Left colon (tissue), 2 donors: ENCODE results near the gene TMEM132C. TPM values are rescaled to one million over a fixed set of nuclear protein-coding genes. Genes with fewer than 3 reads are reported as not detected.

Experiments used
- ATAC-seq: fragments of 200-7000 bp; cut with Tn5 transposase; one replicate; pipeline ENCODE4 v1.9.1; 2020; ENCODE audit warnings: mild to moderate bottlenecking, moderate library complexity
- DNase-seq, 2 donors: peaks; one replicate each; pipeline ENCODE4 v3.0.0-alpha.2; 2020
- intact Hi-C, 2 donors: fragments of 100-400 bp; cut with DNase I in 1 of 2; cut with micrococcal nuclease in 1 of 2; formaldehyde crosslinking; loops; one replicate each; pipeline versions ENCODE4 v1.11.2 to v1.14.0; 2022; cut with DNase I, micrococcal nuclease
- total RNA-seq, 2 donors: library from RNA; stranded (reverse); fragmentation: NEBNext Ultra II Directional; extraction: Animal tissue kit (Norgen Biotek cat#: 25700); gene quantifications; one replicate each; pipeline ENCODE4 v1.2.1, GENCODE V29; 2021
- donor health status: DM: no; HTN: no; CAD: no.
- donor health status: DM: yes; HTN: yes; CAD: no.

The TMEM132C gene
- total RNA-seq, 2 donors from 2014 or later: 0.40 to 0.78 TPM

- ATAC-seq (no peak), DNase-seq (peak in 1 of 2 donors; percentile 7)
- intact Hi-C loops: no loop called here
These were observed 121.6 kb downstream of the TMEM132C start for GRCh38 chr12:128388461-128389000.

GRCh38 chr12:128393346-128393745, 126.4 kb downstream of the TMEM132C start:
- intact Hi-C loops: no loop called here
- DNase-seq: no peak

DNA sequence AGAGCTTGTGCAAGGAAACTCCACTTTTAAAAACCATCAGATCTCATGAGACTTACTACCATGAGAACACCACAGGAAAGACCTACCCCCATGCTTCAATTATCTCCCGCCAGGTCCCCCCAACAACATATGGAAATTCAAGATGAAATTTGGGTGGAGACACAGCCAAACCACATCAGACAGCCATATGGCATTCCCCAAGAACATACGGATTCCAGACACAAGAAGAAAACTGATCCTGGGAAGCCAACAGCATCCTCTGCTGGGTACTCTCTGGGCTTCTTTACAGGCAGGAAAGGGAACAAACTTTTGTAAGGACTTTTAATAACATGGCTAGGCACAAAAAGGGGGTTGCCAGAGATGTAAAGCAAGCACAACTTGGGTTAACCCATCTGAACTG, 127.2 kb downstream of the TMEM132C start:
- DNase-seq (no peak), ATAC-seq (no peak)
- intact Hi-C loops: no loop called here

More at GRCh38 chr12:128393346-128393745, 126.4 kb downstream of the TMEM132C start:
- no peak for ATAC-seq

- DNase-seq (no peak), ATAC-seq (no peak)
- intact Hi-C loops: no loop called here
These were observed 132.3 kb downstream of the TMEM132C start for GRCh38 chr12:128399253-128399652.

DNA sequence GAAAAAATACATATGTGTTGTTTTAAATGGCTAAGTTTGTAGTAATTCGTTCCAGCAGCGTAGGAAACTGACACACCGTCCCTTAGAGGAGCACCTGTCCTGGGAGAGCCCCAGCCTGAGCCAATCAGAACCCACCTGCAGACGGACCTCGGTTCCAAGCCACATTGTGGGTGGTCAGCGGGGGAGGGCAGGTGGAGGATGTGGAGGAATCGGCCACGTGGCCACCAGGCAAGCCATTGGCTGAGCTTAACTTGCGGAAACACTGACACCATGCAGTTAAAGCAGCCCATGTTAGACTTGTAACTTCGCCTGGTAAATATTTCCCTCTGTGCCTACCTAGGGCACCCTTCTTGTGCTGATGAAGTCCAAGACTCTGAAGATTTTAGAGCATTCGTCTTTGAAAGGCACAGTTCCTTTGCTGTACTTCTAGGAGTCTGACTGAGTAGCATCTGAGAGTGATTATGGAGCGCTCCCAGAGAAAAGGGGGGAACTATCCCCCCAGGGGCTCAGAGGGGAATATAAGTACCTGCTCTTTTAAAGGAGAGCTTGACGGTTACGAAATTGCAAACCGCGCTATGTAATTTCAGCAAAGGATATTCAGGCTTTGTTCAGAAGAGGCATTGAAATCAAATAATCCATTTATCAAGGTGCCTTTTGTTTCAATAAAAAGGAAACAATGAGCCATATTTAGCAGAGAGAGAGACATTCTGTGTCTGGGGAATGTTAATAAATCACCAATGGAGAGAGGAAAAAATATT, 135.7 kb downstream of the TMEM132C start:
- DNase-seq (no peak), ATAC-seq (no peak)

DNA sequence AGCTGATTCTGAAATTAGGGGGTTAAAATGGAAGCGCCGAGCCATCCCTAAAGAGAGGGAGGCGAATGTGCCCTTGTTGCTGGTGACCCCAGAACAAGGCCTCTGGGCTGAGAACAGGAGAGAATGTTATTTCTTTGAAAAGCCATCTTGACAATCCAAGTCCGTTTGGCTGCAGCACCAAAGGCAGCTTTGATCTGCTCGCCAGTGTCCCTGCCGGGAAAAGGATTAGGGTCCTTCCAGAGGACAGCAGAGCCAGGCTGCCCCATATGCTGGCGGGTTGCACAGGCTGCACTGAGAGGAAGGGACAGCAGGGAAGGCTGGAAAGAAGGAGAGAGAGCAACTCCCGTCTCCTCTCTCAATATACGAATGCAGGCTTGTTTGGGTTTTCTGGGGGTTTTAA, 141.7 kb downstream of the TMEM132C start:
- DNase-seq: no peak
- no peak for ATAC-seq
- intact Hi-C loops: no loop called here

More for the DNA sequence above, 135.7 kb downstream of the TMEM132C start:
- intact Hi-C loops: no loop called here

GRCh38 chr12:128415036-128415560, 148.1 kb downstream of the TMEM132C start:
- intact Hi-C loops: no loop called here
- ATAC-seq: no peak
- DNase-seq: no peak

DNA sequence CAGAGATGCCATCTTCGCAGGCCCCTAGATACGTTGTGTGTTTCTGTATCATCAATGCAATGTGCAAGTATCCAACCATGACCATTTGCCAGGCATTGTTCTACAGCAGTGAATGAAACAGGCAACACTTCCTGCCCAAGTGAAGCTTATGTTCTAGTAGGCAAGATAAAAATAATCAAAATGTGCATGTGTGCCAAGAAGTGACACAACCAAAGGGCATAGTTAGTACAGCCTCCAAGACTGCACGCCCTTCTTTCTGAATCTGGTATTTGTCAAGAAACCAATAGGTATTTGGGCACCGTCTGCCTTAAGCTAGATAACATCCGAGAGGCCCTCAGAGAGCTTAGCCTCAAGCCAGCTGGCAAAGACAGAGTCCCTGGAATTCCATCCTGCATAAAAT, 152.0 kb downstream of the TMEM132C start:
- DNase-seq (no peak), ATAC-seq (no peak)
- intact Hi-C loops: no loop called here

- intact Hi-C loops: no loop called here
- ATAC-seq (no peak), DNase-seq (no peak)
These were observed 153.2 kb downstream of the TMEM132C start for GRCh38 chr12:128420163-128420562.

DNA sequence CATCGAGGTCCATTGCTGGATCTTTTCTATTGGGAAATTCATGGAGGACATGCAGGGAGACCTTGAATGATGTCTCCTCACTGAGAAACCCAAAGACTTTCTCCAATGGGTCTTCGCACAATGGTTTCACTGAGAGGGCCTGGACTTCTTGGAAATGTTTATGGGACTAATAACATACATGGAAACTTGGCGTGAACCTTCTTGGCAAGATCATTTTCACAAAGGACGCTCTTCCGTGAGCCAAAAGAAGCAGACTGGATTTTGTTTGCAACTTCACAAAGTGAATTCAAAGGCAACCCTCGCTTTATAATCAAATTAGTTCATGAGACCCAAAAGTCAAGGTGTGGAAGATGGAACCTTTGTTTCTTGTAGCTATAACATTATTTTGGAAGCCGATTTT, 154.4 kb downstream of the TMEM132C start:
- DNase-seq (no peak), ATAC-seq (no peak)
- intact Hi-C loops: no loop called here

GRCh38 chr12:128423205-128423604, 156.2 kb downstream of the TMEM132C start:
- DNase-seq: no peak
- intact Hi-C loops: no loop called here
- ATAC-seq: no peak

DNA sequence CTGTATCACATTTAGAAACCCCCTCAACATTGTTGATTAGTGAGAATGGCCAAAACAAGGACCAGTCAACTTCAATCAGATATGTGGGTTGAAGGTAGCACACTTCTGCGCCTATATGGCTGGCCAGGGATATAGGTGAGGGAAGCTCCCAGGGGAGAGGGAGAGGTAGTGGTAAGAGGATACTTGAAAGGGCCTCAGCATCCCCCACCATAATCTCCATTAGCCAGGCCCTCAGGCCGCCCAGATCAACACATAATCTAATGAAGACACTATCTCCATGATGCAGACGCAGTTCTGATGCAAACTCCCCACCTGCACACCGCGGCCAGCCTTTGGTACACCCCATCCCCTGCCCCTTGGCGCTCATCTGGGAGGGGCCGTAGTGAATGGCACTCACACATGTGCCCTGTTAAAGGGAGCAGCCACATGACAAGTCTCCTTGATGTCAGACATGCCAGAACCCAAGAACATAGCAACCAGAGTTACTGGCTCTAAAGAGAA, 158.0 kb downstream of the TMEM132C start:
- DNase-seq: no peak
- intact Hi-C loops: no loop called here
- ATAC-seq: no peak

GRCh38 chr12:128425666-128426331, 158.8 kb downstream of the TMEM132C start:
- DNase-seq: no peak
- ATAC-seq: no peak
- intact Hi-C loops: no loop called here

GRCh38 chr12:128426511-128426910, 159.5 kb downstream of the TMEM132C start:
- intact Hi-C loops: no loop called here
- no peak for DNase-seq

GRCh38 chr12:128439796-128440195, 172.8 kb downstream of the TMEM132C start:
- DNase-seq (no peak), ATAC-seq (no peak)
- intact Hi-C loops: no loop called here

More at GRCh38 chr12:128426511-128426910, 159.5 kb downstream of the TMEM132C start:
- ATAC-seq: no peak

DNA sequence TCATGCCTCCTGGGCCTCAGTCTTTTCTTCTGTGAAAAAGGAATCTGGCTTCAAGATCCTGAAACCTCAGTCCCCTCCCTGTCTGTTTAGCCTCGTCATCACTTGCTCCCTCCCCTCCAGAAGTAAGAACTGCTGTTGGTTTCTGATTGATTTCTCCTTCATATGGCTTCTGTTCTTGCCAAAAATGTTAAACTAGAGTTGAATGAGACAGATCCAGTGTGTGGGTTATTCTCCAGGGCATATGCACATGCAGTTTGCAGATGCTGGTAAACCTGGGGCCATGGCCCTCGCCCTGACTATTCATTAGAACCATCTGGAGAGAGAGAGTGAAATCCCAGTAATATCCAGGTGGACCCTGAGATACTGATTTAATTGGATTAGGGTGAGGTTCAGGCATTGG, 175.1 kb downstream of the TMEM132C start:
- intact Hi-C loops: no loop called here
- ATAC-seq: no peak
- no peak for DNase-seq

GRCh38 chr12:128444598-128444997, 177.6 kb downstream of the TMEM132C start:
- ATAC-seq (no peak), DNase-seq (no peak)
- intact Hi-C loops: no loop called here

DNA sequence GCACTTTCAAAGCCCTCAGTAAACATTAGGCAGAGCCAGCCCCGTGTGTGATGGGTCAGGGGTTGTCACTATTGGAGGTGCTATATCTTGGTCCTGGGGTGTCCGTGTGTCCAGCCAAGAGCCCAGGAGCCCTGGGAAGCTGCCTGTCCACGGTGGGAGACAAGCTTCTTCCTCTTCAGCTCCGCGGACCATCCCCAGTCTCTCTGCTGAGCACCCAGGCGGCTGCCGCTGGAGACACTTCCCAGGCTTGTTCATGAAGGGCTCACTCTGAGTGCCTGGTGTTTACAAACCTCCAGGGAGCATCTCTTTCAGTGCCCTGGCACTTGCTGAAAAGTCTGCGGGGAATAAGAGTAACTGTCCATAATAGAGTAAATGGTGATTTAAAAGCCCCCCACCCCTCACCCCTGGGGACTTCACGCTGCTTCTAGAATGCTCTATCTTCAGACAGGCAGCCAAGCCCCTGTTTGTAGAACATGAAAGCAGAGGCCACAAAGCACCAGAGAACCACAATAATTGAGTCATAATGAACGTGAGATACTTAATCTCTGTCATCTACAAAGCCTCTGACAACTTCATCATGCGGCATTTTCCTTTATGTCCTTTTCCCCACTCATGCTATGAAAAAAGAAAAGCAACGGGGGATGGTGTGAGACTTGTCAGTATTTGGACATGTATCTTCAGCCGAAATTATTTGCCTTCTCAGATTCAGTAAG, 178.6 kb downstream of the TMEM132C start:
- DNase-seq: no peak
- intact Hi-C loops: no loop called here
- no peak for ATAC-seq
